ENCODE results near the gene APBB2.

GRCh38 chr4:41207291-41207831 lies 7.0 kb downstream of the APBB2 start:
- TF ChIP-seq EZH2 (IDR thresholded peaks at IDR 0.05; ENCODE audit: insufficient read depth, poor library complexity, severe bottlenecking) = no peak
- no peak for TF ChIP-seq EZH2phosphoT487 (IDR thresholded peaks at IDR 0.05; ENCODE audit: insufficient read depth, low read depth)
